Prostate gland (tissue), 2 donors: ENCODE measurements around the gene TMEM141. TPM values are rescaled to one million over a fixed set of nuclear protein-coding genes. Genes with fewer than 3 reads are reported as not detected.
A peak's percentile ranks its signal among the peaks of the same experiment; 100 is the strongest.

Source experiments
- DNase-seq: peaks from one replicate; pipeline ENCODE4 v3.0.0-alpha.2; 2019; ENCODE audit warnings: low spot score
- H3K27ac ChIP-seq, 2 donors: fragments of 200-600 bp; sonication (generic); 2 replicates each; pipeline ENCODE4 v1.5.1; 2017 to 2019
- H3K27me3 ChIP-seq: fragments of 200-600 bp; sonication (generic); replicated peaks from 2 replicates; pipeline ENCODE4 v1.5.1; 2019; ENCODE audit not compliant: insufficient read depth
- H3K36me3 ChIP-seq, 2 donors: fragments of 200-600 bp; sonication (generic); 1 replicate in 1 of 2; 2 replicates in 1 of 2; pipeline versions ENCODE4 v1.5.1 to v1.8.1; 2017 to 2019
- H3K4me1 ChIP-seq: fragments of 200-600 bp; sonication (generic); replicated peaks from 2 replicates; pipeline ENCODE4 v1.5.1; 2019
- H3K4me3 ChIP-seq, 2 donors: fragments of 200-600 bp; sonication (generic); 2 replicates each; pipeline ENCODE4 v1.5.1; 2017 to 2019
- H3K9me3 ChIP-seq: fragments of 200-600 bp; sonication (generic); 2 replicates; pipeline ENCODE4 v1.5.1; 2017
- POLR2A ChIP-seq: fragments of 450-650 bp; IDR thresholded peaks from one replicate; pipeline ENCODE4 v1.6.1; 2016; ENCODE audit warnings: antibody characterized with exemption, mild to moderate bottlenecking
- POLR2AphosphoS5 ChIP-seq: sonication (generic); formaldehyde crosslinking; IDR thresholded peaks from one replicate; pipeline ENCODE4 v1.6.1; 2017; ENCODE audit warnings: antibody characterized with exemption
- WGBS: methylation state at CpG from one replicate; pipeline ENCODE4 v1.1.5; 2018; 5-methylcytosine and 5-hydroxymethylcytosine counted together
- intact Hi-C: fragments of 100-400 bp; cut with DNase I; formaldehyde crosslinking; loops from one replicate; pipeline ENCODE4 v1.14.2; 2022
- total RNA-seq, 2 donors: library from RNA; depleted of rRNA; stranded (reverse); fragments of >200 nt; gene quantifications; one replicate each; pipeline ENCODE4 v1.1.0, GENCODE V29; 2016
- TF ChIP-seq, protein P1 (sequence below), 4 experiments: fragments of 200-600 bp in 2 of 4; fragments of 450-650 bp in 2 of 4; sonication (generic) in 2 of 4; IDR thresholded peaks; 1 replicate in 3 of 4; 2 replicates in 1 of 4; pipeline ENCODE4 v1.5.1; 2016 to 2019; ENCODE audit warnings: antibody characterized with exemption in 4 of 4, mild to moderate bottlenecking in 2 of 4, moderate library complexity in 2 of 4

TMEM141 gene
- total RNA-seq, 2 donors from 2014 or later: 181 to 335 TPM

- 7% methylated on average over 25 of the region's 29 CpGs for WGBS
- peak; percentile 74 for DNase-seq
- peaks cover 13% of the 10 kb centered on the region for H3K4me1 ChIP-seq
- H3K27me3 ChIP-seq: no peaks in the 10 kb centered on the region
- peak overlapping the region; percentile 65 for H3K4me3 ChIP-seq
- intact Hi-C loops: loop anchor here (5.0 kb wide), 2 partner anchors 56 to 156 kb away; partner anchors contain the start of genes C8G and PHPT1
- H3K9me3 ChIP-seq: no peaks in the 10 kb centered on the region
- H3K27ac ChIP-seq: peak overlapping the region; percentile 99
- TF ChIP-seq, protein P1, sequence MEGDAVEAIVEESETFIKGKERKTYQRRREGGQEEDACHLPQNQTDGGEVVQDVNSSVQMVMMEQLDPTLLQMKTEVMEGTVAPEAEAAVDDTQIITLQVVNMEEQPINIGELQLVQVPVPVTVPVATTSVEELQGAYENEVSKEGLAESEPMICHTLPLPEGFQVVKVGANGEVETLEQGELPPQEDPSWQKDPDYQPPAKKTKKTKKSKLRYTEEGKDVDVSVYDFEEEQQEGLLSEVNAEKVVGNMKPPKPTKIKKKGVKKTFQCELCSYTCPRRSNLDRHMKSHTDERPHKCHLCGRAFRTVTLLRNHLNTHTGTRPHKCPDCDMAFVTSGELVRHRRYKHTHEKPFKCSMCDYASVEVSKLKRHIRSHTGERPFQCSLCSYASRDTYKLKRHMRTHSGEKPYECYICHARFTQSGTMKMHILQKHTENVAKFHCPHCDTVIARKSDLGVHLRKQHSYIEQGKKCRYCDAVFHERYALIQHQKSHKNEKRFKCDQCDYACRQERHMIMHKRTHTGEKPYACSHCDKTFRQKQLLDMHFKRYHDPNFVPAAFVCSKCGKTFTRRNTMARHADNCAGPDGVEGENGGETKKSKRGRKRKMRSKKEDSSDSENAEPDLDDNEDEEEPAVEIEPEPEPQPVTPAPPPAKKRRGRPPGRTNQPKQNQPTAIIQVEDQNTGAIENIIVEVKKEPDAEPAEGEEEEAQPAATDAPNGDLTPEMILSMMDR (IDR thresholded peaks at IDR 0.05): peak; percentile 93 to 98 (median 98)
- no peak for TF ChIP-seq POLR2A
- no peaks in the 10 kb centered on the region for H3K36me3 ChIP-seq
Measured at GRCh38 chr9:136791516-136792276, 552 bp downstream of the TMEM141 start.

DNA sequence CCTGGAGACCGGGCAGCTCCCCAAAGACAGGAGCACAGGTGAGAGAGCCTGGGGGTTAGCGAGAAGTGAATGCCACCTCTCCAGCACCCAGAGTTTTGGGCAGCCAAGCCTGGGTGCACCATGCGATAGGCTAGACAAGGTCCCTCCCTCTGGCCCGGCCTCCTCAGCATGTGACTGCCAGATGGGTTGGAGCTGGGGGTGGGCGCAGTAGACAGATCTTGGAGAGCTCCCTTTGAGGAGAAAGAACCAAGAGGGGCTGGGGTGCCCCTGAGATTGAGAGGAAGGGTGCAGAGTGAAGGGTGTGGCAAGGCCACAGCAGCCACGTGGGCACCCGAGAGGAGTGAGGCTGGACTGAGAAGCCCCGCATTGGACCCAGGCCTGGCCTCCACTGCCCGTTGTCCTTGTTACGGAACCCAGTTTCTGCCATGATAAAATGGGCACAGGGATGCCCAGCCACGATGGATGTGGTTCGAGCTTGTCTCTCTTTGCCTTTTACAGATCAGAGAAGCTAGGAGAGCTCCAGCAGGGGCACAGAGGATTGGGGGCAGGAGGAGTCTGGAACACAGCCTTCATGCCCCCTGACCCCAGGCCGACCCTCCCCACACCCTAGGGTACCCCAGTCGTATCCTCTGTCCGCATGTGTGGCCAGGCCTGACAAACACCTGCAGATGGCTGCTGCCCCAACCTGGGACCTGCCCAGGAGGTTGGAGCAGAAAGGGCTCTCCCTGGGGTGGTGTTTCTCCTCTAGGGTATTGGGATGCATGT is 1.4 kb downstream of the TMEM141 start:
- intact Hi-C loops: loop anchor here (5.0 kb wide), 2 partner anchors 55 to 155 kb away; partner anchors contain the start of genes C8G and PHPT1
- H3K4me3 ChIP-seq: peak overlapping the region in 1 of 2 donors; percentile 65
- DNase-seq: no peak
- no peaks in the 10 kb centered on the region for H3K27me3 ChIP-seq
- TF ChIP-seq POLR2AphosphoS5 (no peak), POLR2A (no peak)
- TF ChIP-seq, protein P1 (IDR thresholded peaks at IDR 0.05): no peak
- H3K9me3 ChIP-seq: no peaks in the 10 kb centered on the region
- H3K27ac ChIP-seq: peak overlapping the region; percentile 99
- H3K36me3 ChIP-seq: no peaks in the 10 kb centered on the region
- 81% methylated on average over 15 of the region's 15 CpGs for WGBS
- H3K4me1 ChIP-seq: peaks cover 15% of the 10 kb centered on the region

DNA sequence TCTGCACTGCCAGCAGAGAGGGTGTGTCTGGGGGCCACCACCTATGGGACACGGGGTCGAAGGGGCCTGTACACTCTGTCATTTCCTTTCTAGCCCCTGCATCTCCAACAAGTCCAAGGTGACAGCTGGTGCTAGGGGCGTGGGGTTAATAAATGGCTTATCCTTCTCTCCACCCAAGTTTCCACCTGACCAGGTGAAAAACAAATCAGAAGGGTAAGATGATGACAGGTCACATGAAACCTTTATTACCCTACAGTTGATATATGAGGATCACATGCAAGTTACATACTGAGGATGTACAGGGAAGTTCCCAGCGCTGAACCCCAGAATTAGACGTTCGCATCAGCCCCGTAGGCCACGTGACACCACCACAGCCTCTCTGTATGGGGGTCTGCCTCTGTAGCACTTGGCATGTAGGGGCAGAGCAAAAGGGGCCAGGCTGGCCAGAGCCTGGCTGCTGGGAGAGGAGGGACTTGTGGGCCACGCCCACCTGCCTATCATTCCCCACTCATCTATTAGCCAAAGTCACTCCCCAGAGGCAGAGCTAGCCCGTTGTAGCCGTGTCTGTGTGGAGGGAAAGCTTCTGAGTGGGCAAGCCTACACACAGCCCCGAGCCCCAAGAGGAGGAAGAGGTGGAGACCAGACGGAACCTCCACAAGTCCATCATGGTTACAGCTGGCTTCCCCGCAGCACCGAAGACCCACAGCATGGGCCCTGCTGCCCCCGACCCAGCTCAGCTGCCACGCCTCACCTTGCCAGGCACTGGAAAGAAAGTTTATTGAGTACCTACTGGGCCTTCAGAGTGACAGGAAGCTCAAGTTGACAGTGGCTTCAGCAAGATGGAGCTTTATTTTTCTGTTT is 2.2 kb downstream of the TMEM141 start:
- Histone ChIP-seq H3K4me3 (no peak overlapping the region), H3K27me3 (no peaks in the 10 kb centered on the region), H3K36me3 (no peaks in the 10 kb centered on the region), H3K27ac (peak overlapping the region in 1 of 2 donors; percentile 99), H3K9me3 (no peaks in the 10 kb centered on the region), H3K4me1 (peaks cover 18% of the 10 kb centered on the region)
- TF ChIP-seq POLR2A (no peak), POLR2AphosphoS5 (no peak)
- TF ChIP-seq, protein P1 (IDR thresholded peaks at IDR 0.05): no peak
- 75% methylated on average over 17 of the region's 17 CpGs for WGBS
- no peak for DNase-seq
- intact Hi-C loops: loop anchor here (5.0 kb wide), 2 partner anchors 54 to 154 kb away; partner anchors contain the start of genes C8G and PHPT1

GRCh38 chr9:136794281-136794999 is 3.3 kb downstream of the TMEM141 start:
- TF ChIP-seq POLR2AphosphoS5 (no peak), POLR2A (no peak)
- TF ChIP-seq, protein P1 (IDR thresholded peaks at IDR 0.05): no peak
- no peaks in the 10 kb centered on the region for H3K27me3 ChIP-seq
- no peaks in the 10 kb centered on the region for H3K9me3 ChIP-seq
- no peaks in the 10 kb centered on the region for H3K36me3 ChIP-seq
- no peak for DNase-seq
- H3K4me1 ChIP-seq: peaks cover 15% of the 10 kb centered on the region
- H3K27ac ChIP-seq: no peak overlapping the region
- WGBS: 93% methylated on average over 14 of the region's 14 CpGs
- intact Hi-C loops: loop anchor here (5.0 kb wide), 2 partner anchors 53 to 153 kb away; partner anchors contain the start of genes C8G and PHPT1
- H3K4me3 ChIP-seq: no peak overlapping the region
